Hepatocyte (in vitro differentiated cells): ENCODE data around the gene WDR87. TPM values are rescaled to one million over a fixed set of nuclear protein-coding genes. Genes with fewer than 3 reads are reported as not detected.

Source experiments
- DNase-seq: peaks from one replicate; pipeline ENCODE4 v3.0.0-alpha.2; 2016; ENCODE audit warnings: low spot score
- H2AFZ ChIP-seq: fragments of 200-600 bp; sonication (generic); 2 replicates; pipeline ENCODE4 v1.6.0; 2016; ENCODE audit warnings: antibody characterized with exemption, mild to moderate bottlenecking
- H3K27ac ChIP-seq: fragments of 200-600 bp; sonication (generic); 2 replicates; pipeline ENCODE4 v1.5.1; 2016; ENCODE audit warnings: mild to moderate bottlenecking
- H3K27me3 ChIP-seq: fragments of 200-600 bp; sonication (generic); 2 replicates; pipeline ENCODE4 v1.6.1; 2016
- H3K36me3 ChIP-seq: fragments of 200-600 bp; sonication (generic); replicated peaks from 2 replicates; pipeline ENCODE4 v1.5.1; 2016; ENCODE audit warnings: low read depth; ENCODE audit not compliant: insufficient read depth
- H3K4me1 ChIP-seq: fragments of 200-600 bp; sonication (generic); 2 replicates; pipeline ENCODE4 v1.5.1; 2016; ENCODE audit warnings: mild to moderate bottlenecking, moderate library complexity; ENCODE audit not compliant: insufficient read depth
- H3K4me2 ChIP-seq: fragments of 200-600 bp; sonication (generic); 2 replicates; pipeline ENCODE4 v1.6.0; 2016
- H3K4me3 ChIP-seq: fragments of 200-600 bp; sonication (generic); 2 replicates; pipeline ENCODE4 v1.5.1; 2016; ENCODE audit warnings: mild to moderate bottlenecking
- H3K79me2 ChIP-seq: fragments of 200-600 bp; sonication (generic); 2 replicates; pipeline ENCODE4 v1.6.0; 2017; ENCODE audit warnings: mild to moderate bottlenecking
- H3K9me2 ChIP-seq: fragments of 200-600 bp; sonication (generic); replicated peaks from 2 replicates; pipeline ENCODE4 v1.6.0; 2017; ENCODE audit warnings: mild to moderate bottlenecking; ENCODE audit not compliant: insufficient read depth
- H3K9me3 ChIP-seq: fragments of 200-600 bp; sonication (generic); 2 replicates; pipeline ENCODE4 v1.5.1; 2016; ENCODE audit warnings: low read depth, mild to moderate bottlenecking
- H4K20me1 ChIP-seq: fragments of 200-600 bp; sonication (generic); 2 replicates; pipeline ENCODE4 v1.6.0; 2016; ENCODE audit warnings: mild to moderate bottlenecking; ENCODE audit not compliant: insufficient read depth, poor library complexity, severe bottlenecking
- CTCF ChIP-seq: fragments of 200-600 bp; sonication (generic); IDR thresholded peaks from 2 replicates; pipeline ENCODE4 v1.5.1; 2016; ENCODE audit warnings: antibody characterized with exemption, mild to moderate bottlenecking; ENCODE audit not compliant: poor library complexity
- EZH2 ChIP-seq: fragments of 200-600 bp; sonication (generic); IDR thresholded peaks from 2 replicates; pipeline ENCODE4 v1.6.1; 2016; ENCODE audit warnings: antibody characterized with exemption, mild to moderate bottlenecking, borderline replicate concordance
- EZH2phosphoT487 ChIP-seq: fragments of 200-600 bp; sonication (generic); IDR thresholded peaks from one replicate; pipeline ENCODE4 v1.6.1; 2018; ENCODE audit warnings: antibody characterized with exemption, mild to moderate bottlenecking, low read depth, moderate library complexity; ENCODE audit not compliant: unreplicated experiment, severe bottlenecking
- WGBS: methylation state at CpG from one replicate; pipeline ENCODE4 v1.1.6; 2016; ENCODE audit warnings: low lambda C conversion rate; ENCODE audit errors: missing lambda C conversion rate; 5-methylcytosine and 5-hydroxymethylcytosine counted together
- polyA plus RNA-seq: library from polyadenylated mRNA; unstranded; fragments of >200 nt; fragmentation: Nextera tagmentation; extraction: Ambion mirVana; gene quantifications from 2 replicates; pipeline ENCODE4 v1.2.1, GENCODE V29; 2016
- total RNA-seq: library from RNA; depleted of rRNA; stranded (reverse); fragments of >200 nt; gene quantifications from 2 replicates; pipeline ENCODE4 v1.2.3, GENCODE V29; 2014

WDR87 gene
- total and polyA plus RNA-seq, 2 experiments from 2014 or later: not detected

DNA sequence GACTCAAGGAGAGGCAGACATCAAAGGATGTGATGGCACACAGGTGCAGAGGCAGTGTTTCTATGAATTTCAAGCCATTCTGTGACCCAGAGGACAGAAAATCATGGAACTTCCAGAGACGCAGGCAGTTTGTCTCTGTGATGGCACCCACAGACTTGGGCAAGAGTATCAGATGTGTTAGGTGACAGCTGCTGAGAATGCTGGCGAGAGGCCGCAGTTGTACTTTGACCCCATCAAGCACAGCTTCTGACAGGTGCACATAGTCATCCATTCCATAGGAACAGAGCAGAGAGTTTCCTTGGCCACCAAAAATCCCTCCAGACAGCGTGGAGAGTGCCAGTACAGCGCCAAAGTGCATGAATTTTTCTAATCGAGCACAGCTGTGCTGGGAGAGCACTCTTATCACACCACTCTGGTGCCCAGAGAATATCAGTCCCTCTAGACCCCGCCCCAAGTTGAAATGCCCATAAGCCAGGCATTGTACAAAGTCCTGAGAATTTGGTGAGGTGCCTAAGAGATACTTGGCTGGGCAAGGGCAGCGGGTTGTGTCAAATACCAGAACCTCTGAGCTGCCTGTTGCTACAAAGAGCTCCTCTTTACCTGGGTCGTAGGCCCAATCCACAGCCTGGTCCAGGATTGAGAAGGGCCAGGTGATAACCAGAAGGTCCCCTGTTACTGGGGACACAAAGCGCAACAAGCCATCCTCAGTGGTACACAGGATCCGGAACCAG, 12.4 kb downstream of the WDR87 start:
- Histone ChIP-seq H4K20me1 (no peaks in the 10 kb centered on the region), H3K27ac (peak overlapping the region; percentile 20), H3K36me3 (no peaks in the 10 kb centered on the region), H3K79me2 (no peaks in the 10 kb centered on the region), H3K9me2 (no peaks in the 10 kb centered on the region), H2AFZ (no peak overlapping the region), H3K4me2 (no peak overlapping the region), H3K4me1 (no peaks in the 10 kb centered on the region), H3K4me3 (no peak overlapping the region), H3K9me3 (no peaks in the 10 kb centered on the region), H3K27me3 (no peaks in the 10 kb centered on the region)
- 86% methylated on average over 11 of the region's 11 CpGs for WGBS
- TF ChIP-seq CTCF (no peak), EZH2 (no peak), EZH2phosphoT487 (no peak)
- DNase-seq: peak; percentile 39

DNA sequence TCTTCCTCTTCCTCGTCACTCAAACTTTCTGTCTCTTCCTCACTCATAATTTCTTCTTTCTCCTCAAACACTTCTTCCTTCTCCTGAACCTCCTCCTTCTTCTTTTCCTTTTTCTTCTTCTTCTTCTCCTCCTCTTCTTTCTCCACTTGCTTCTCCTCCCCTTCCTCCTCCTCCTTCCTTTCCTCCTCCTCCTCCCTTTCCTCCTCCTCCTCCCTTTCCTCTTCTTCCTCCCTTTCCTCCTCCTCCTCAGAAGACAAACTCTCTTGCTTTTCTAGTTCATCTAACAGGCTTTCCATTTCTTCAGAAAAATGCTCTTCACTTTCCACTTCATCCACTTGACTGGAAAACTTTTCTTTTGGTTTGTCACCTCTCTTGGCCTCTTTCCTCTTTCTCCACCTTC, 19.8 kb downstream of the WDR87 start:
- no peaks in the 10 kb centered on the region for H3K9me3 ChIP-seq
- H3K4me1 ChIP-seq: no peaks in the 10 kb centered on the region
- no peaks in the 10 kb centered on the region for H4K20me1 ChIP-seq
- H3K27ac ChIP-seq: no peak overlapping the region
- no peak for TF ChIP-seq EZH2phosphoT487
- TF ChIP-seq CTCF: no peak
- TF ChIP-seq EZH2: no peak
- no peak overlapping the region for H3K4me3 ChIP-seq
- peaks cover 12% of the 10 kb centered on the region for H3K27me3 ChIP-seq
- H2AFZ ChIP-seq: no peak overlapping the region
- no peaks in the 10 kb centered on the region for H3K79me2 ChIP-seq
- H3K36me3 ChIP-seq: no peaks in the 10 kb centered on the region
- H3K4me2 ChIP-seq: no peak overlapping the region
- no peak for DNase-seq
- WGBS: no CpG with 5 or more reads among the region's 1 CpG
- H3K9me2 ChIP-seq: no peaks in the 10 kb centered on the region

DNA sequence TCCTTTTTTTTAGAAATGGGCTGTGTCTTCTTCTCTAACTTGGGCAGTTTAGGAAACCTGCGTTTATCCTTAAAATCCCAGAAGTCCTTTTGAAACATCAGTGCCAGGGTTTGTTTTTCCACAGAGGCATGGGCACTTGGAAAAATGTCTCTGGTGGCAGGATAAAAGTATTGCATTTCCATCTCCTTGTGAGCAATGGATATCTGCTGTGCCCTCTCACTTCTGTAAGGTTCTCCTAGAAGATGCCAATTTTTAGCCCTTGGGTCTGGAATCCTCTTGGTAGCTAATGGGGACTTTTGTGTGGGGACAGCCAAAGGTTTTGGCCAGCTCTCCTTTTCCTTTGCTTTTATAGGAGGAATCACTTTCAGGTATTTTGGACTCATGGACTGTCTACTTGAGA, 21.0 kb downstream of the WDR87 start:
- H3K4me2 ChIP-seq: no peak overlapping the region
- WGBS: 87% methylated on average over 1 of the region's 1 CpG

More for the DNA sequence above, 21.0 kb downstream of the WDR87 start:
- no peak for TF ChIP-seq EZH2
- TF ChIP-seq EZH2phosphoT487: no peak
- no peak for TF ChIP-seq CTCF
- Histone ChIP-seq H2AFZ (no peak overlapping the region), H3K9me2 (no peaks in the 10 kb centered on the region), H3K27ac (no peak overlapping the region), H3K4me1 (no peaks in the 10 kb centered on the region), H3K9me3 (no peaks in the 10 kb centered on the region), H3K4me3 (no peak overlapping the region), H3K79me2 (no peaks in the 10 kb centered on the region), H3K27me3 (peaks cover 12% of the 10 kb centered on the region), H4K20me1 (no peaks in the 10 kb centered on the region), H3K36me3 (no peaks in the 10 kb centered on the region)
- DNase-seq: no peak
